Thyroid gland (tissue), 4 donors: ENCODE measurements around the gene PPP1R1B.

Experiments
- POLR2A ChIP-seq, 2 donors: fragments of 450-650 bp; IDR thresholded peaks; one replicate each; pipeline ENCODE4 v1.6.1; 2017; ENCODE audit warnings: antibody characterized with exemption in 2 of 2, mild to moderate bottlenecking in 2 of 2, moderate library complexity in 1 of 2
- TF ChIP-seq, protein P1 (sequence below), 6 experiments: fragments of 200-600 bp in 3 of 6; fragments of 450-650 bp in 3 of 6; sonication (generic) in 3 of 6; IDR thresholded peaks; one replicate each; pipeline ENCODE4 v1.5.1; 2016 to 2019; ENCODE audit warnings: antibody characterized with exemption in 6 of 6, mild to moderate bottlenecking in 2 of 6, inconsistent platforms in 1 of 6, moderate library complexity in 1 of 6

- TF ChIP-seq, protein P1, sequence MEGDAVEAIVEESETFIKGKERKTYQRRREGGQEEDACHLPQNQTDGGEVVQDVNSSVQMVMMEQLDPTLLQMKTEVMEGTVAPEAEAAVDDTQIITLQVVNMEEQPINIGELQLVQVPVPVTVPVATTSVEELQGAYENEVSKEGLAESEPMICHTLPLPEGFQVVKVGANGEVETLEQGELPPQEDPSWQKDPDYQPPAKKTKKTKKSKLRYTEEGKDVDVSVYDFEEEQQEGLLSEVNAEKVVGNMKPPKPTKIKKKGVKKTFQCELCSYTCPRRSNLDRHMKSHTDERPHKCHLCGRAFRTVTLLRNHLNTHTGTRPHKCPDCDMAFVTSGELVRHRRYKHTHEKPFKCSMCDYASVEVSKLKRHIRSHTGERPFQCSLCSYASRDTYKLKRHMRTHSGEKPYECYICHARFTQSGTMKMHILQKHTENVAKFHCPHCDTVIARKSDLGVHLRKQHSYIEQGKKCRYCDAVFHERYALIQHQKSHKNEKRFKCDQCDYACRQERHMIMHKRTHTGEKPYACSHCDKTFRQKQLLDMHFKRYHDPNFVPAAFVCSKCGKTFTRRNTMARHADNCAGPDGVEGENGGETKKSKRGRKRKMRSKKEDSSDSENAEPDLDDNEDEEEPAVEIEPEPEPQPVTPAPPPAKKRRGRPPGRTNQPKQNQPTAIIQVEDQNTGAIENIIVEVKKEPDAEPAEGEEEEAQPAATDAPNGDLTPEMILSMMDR (IDR thresholded peaks at IDR 0.05): no peak
- no peak for TF ChIP-seq POLR2A (IDR thresholded peaks at IDR 0.05)
These were observed 33.4 kb upstream of the PPP1R1B start for GRCh38 chr17:39593371-39593770.
